GM10266 (cell line): ENCODE results near the gene LDLRAD1.
"Not testable (repeated sequence)": the region's sequence is repeated elsewhere in the genome, so short reads cannot be mapped to it uniquely, and the experiment has no call there.

ENCODE experiments used
- DNase-seq: peaks from one replicate; pipeline ENCODE4 v3.0.0; 2012; ENCODE audit errors: extremely low spot score
- CTCF ChIP-seq: IDR thresholded peaks from 2 replicates; pipeline ENCODE4 v1.5.1; 2012; ENCODE audit warnings: mild to moderate bottlenecking, low read depth; ENCODE audit not compliant: control insufficient read depth, insufficient read depth; ENCODE audit errors: missing control alignments

Gene LDLRAD1

GRCh38 chr1:54009406-54009805, 8.6 kb downstream of the LDLRAD1 start:
- no peak for DNase-seq
- TF ChIP-seq CTCF, result no peak

- no peak for DNase-seq
- TF ChIP-seq CTCF, result no peak
These were observed 9.1 kb downstream of the LDLRAD1 start for GRCh38 chr1:54008876-54009275.

GRCh38 chr1:54007613-54008012, 10.4 kb downstream of the LDLRAD1 start:
- TF ChIP-seq CTCF, result no peak

GRCh38 chr1:54006508-54006907, 11.5 kb downstream of the LDLRAD1 start:
- no peak for DNase-seq
- TF ChIP-seq CTCF, result no peak

More at GRCh38 chr1:54007613-54008012, 10.4 kb downstream of the LDLRAD1 start:
- no peak for DNase-seq

GRCh38 chr1:54004481-54005049, 13.4 kb downstream of the LDLRAD1 start:
- no peak for TF ChIP-seq CTCF
- DNase-seq, result no peak

- DNase-seq, result not testable (repeated sequence)
These were observed 14.1 kb downstream of the LDLRAD1 start for GRCh38 chr1:54003750-54004480.

GRCh38 chr1:54003249-54003646, 14.7 kb downstream of the LDLRAD1 start:
- TF ChIP-seq CTCF, result no peak
- no peak for DNase-seq

GRCh38 chr1:54002544-54003248, 15.3 kb downstream of the LDLRAD1 start:
- peak; percentile 5 for DNase-seq
- no peak for TF ChIP-seq CTCF
